Superior temporal gyrus (tissue), 1 donor: ENCODE measurements around the gene STPG2.
A peak's percentile ranks its signal among the peaks of the same experiment; 100 is the strongest.

Source experiments
- DNase-seq: peaks from one replicate; pipeline ENCODE4 v3.0.0-alpha.2; 2016; ENCODE audit errors: extremely low spot score

Gene STPG2

DNA sequence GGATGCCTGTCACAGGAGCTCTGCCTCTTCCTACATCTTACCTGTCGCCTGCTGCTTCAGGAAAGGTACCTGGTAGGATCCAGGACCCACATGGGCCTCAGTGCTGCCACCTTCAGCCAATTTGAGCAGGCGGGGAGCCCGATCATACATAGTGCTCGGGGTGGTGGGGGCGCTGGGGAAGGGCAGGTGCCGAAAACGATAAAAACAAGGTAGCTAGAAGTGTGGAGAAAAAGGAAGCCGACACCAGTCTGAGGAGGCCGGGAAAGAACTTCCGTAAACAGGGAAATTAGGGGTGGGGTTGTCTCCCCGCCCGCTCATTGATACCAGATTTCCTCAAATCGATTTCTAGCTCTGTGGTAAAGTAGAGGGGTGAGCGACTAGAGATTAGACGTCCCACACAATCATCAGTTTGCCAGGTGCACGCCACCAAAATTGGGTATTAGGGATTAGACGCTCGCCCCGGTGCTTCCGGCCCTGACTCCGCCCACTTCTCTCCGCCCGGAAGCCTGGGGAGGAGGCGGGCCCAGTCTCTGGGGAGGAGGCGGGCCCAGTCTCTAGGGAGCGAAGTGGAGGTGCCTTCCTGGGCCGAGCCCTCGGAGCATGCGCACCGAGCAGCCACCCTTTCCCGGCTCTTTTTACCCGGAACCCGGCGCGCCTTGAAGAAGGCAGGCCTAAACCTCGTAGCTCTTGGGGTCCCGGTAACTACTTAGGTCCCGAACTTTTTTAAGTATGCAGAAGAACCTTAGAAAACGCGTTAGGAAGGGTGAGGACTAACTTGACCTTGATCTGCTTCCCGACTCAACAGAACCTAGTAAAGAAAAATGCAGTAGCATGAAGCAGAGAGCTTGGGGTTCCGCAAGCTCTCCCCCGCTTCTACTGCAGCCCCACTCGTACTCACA is at the start of gene STPG2:
TSS of gene STPG2 (minus strand) at position 476 of the 899 bp plus-strand sequence.
- peak; percentile 93 for DNase-seq

DNA sequence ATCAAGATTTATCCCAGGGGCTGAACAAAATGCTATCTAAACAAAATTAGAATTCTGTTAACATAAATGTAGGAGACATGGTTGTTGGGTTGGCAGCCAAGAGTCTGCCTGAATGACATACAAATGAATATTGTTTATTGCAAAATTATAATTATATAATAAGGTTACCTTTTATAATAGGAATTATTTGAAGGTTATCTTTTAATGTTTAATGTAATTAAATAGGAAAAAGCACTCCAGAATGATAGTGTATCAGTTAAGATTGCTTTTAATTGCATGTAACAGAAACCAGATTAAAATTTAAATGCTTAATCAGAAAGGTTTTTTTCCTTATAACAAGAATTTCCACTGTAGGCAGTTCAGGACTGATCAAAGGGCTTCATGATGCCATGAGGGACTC is 42.0 kb upstream of the STPG2 start:
- no peak for DNase-seq

DNA sequence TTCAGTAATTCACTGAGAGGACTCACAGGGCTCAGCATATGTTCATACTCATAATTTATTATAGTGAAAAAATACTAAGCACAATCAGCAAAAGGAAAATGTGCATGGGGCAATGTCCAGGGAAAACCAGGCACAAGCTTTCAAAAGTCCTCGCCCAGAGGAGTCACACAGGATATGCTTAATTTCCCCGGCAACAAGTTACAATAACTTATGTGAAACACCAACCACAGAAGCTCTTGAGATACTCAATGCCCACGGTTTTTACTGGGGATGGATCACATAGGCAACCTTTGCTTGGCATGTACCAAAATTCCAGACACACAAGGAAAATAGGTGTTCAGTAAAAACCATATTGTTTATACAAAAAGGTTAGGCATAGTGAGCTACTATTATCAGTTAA is 38.5 kb upstream of the STPG2 start:
- DNase-seq = no peak

DNA sequence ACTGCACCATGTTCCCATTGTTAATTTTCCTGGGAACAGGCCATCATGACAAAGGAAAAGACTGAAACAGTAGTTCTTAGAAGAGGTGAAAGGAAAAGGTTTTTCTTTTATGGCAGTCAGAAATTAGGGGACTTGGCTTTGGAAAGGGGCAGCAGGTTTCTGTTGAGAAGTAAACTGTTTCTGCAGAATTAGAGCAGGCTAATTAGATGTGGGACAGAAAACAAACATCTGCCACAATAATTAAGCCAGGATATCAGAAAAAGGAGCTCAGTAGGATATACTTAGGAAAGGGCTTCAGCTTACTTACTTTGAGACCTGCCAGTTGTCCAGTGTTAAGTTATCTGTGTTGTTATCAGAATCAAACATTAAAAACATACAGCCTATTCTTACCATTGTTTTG is 36.7 kb upstream of the STPG2 start:
- DNase-seq = no peak

DNA sequence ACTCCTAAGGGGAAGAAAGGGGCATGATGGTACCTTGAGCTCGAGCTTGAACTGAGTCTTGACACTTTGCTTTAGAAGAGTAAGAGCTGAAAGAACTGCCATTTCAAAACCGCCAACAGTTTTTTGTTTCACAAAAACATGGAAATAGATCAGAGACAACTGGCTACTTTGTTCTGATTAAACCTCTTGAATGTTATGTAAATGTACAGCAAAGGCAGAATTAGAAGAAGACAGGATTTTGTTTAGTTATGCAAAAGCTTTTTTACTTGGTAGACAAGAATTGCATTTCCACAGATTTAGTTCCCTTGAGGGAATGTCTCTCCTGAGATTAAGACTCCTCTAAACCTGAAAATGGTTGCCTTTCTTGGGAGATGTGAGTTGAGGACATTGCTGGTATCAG is 33.3 kb upstream of the STPG2 start:
- peak; percentile 18 for DNase-seq

DNA sequence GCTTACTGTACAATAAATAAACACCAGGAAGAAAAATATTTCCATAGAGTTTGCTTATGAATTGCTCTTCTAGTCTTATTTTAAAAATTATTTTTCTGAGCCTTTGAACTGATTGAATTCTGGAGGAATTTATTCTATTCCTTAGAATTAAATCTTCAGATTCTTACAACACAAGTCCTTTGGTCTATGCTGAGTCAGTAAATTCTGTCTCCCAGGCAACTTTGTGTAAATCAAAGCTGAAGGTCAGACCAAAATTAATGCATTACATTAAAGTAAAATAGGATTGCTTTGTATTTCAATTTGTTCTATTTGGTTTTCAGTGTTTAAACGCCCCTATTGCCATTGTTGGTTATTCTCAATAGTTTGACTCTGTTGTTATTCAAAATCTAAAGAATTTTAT is 26.8 kb upstream of the STPG2 start:
- DNase-seq = no peak

DNA sequence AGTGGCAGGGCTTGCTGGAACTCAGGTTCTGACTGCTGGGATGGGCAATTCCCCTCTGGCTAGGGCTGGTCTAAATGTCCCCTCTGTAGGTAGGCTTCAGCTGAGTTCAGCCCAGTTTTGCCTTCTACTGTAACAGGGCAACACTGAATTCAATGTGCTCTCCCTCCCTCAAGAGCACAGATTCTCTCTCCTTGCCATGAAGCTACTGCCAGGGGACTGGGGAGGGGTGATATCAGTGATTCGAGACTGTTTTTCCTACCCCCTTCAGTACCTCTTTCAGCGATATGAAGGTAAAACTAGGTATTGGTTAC is 23.4 kb upstream of the STPG2 start:
- DNase-seq = no peak

DNA sequence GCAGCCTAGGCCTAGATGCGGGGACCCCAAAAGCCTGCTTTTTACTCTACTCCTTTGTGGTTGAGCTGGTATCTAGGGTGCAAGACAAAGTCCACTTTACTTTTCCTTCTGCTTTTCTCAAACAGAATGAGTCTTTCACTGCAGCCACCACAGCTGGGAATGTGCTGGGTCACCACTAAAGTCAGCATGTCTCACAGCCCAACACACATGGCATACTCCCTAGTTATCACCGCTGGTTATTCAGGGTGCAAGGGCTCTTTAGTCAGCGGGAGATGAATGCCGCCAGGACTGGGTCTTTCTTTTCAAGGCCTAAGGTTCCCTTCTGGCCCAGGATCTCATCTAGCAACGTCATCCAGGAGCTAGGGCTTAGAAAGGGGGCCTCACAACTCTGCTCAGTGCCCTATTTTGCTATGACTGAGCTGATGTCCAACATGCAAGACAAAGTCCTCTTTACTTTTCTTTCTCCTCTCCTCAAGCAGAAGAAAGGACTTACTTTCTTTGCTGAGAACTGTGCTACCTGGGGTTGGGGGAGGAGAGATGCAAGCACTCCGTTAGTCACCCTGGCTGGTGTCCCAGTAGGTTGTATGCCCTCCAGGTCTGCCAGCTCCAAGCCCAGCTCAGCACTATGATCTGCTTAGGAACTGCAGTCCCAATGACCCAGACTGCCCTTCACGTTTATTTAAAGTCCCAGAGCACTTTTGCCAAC is 22.9 kb upstream of the STPG2 start:
- no peak for DNase-seq

DNA sequence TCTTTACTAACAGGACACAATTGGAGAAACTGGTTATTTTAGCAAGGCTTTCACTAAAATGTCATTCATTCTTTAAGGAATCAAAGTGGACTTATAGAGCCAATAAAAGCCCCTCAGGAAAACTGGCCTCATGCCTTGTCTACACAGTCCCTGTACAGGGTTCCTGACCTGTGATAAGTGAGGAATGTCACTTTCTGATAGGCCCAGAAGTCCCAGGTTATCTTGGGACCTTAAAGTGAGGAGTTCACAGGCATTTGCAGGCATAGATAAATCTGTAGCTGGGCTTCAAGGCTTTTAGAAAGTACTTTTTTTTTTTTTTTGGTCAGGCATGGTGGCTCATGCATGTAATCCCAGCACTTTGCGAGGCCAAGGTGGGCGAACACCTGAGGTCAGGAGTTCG is 19.4 kb upstream of the STPG2 start:
- no peak for DNase-seq

DNA sequence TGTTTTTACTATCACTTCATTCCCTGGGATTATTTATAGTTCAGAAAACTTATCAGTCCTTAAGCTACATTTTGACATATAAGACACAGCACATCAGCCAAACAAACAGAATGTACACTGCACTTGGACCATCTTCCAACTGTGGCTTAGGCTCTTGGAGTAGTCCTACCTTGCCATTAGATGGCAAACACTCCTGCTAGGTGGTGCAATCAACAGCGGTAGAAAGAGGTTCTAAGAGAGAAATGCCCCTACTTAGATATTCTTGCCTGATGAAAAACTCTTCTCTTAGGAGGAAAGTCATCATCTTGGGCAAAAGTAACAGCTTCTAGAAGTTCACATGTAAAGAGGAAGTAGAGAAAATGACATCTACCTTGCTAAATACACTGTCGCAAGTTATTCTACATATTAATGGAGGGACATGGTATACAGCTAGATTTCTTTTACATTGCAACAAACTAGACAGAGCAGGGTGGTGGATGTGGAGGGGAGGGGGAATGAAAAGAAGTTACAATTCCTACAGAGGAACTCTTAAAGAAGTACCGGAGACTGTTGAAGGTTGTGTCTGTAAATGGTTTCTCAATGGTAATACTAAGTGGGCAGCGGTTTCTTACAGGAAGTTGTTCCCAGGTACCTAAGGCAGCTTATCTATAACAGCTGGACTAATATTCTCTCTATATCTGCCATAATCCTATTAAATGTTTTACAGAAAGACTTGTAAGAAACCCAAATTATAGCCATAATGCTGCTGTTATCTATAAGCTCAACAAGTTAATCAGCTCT is 8.1 kb upstream of the STPG2 start:
- DNase-seq = no peak

DNA sequence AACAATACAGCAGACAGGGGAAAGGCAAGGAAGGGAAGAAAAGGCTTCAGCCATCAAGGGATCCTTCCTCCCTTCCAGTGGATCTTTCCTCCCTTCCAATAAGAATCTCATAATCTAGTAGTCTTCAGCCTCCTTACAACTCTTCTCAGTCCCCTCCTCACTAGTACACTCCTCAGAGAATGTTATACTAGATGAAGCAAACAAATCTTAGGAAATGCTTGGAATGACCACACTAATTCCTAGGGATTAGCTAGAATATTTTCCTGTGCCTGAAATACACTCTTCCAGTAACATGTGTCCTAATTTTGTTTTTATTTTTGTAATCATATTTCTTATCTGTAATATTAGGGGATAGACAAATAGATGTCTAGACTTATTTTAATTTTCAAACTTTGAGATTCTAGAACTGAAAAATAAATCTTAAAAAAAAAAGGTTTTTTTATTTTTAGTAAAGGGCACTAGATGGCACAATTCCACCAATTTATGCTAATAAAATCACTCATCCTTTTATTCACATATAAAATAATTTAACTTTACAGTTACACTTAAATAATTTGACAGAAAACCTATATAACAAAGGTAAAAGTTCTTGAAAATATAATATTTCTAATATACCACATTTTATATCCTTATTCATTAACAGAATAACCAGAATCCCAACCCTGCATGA is 7.0 kb upstream of the STPG2 start:
- peak; percentile 57 for DNase-seq

DNA sequence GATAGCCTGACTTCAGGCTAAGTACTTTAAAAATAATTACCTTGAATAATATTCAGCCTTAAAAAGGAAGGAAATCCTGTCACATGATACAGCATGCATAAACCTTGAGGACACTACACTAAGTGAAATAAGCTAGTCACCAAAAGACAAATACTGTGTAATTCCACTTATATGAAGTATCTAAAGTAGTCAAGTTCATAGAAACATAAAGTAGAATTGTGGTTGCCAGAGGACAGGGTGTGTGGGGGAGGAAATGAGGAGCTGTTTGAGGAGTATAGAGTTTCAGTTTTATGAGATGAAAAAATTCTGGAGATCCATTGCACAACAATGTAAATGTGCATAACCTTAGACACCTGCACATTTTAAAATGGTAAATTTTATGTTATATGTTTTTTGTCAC is 5.6 kb upstream of the STPG2 start:
- no peak for DNase-seq

DNA sequence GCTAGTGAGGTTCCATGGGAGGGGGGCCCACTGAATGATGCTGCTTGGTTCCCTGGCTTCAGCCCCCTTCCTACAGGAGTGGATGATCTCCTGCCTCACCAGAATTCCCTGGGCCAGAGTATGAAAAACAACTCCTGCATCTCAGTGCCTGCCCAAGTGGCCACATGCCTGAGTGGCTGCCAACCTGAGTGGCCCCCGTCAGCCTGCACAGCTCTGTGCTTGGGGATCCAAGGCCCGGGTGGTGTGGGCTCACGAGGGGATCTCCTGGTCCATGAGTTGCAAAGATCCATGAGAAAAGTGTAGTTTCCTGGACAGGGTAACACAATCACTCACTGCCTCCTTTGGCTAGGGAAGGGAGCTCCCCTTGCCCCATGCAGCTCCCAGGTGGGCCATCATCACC is 17.1 kb downstream of the STPG2 start:
- no peak for DNase-seq

DNA sequence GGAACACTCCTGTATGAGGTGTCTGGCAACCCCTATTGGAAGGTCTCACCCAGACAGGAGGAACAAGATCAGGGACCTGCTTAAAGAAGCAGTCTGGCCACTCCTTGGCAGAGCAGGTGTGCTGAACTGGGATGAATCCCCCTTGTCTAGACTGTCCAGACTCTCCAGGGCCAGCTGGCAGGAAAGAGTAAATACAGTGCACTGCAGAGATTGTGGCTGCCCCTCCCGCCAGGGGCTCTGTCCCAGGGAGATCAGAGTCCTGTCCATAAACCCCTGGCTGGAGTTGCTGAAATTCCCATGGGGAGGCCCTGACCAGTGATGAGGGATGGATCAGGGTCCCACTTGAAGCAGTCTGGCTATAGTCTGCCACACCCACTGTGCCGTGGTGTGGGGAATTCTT is 17.7 kb downstream of the STPG2 start:
- DNase-seq = no peak

DNA sequence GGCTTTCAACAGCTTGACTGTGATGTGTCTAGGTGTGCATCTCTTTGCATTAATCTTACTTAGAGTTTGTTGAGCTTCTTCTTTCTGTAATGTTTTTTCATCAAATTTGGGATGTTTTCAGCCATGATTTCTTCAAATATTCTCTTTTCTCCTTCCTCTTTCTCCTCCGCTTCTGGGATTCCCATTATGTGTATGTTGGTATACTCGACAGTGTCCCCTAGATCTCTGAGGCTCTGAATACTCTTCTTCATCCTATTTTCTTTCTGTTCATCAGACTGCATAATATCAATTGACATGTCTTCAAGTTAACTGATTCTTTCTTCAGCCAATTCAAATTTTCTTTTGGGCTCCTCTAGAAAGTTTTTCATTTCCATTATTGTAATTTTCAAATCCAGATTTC is 25.9 kb downstream of the STPG2 start:
- no peak for DNase-seq

DNA sequence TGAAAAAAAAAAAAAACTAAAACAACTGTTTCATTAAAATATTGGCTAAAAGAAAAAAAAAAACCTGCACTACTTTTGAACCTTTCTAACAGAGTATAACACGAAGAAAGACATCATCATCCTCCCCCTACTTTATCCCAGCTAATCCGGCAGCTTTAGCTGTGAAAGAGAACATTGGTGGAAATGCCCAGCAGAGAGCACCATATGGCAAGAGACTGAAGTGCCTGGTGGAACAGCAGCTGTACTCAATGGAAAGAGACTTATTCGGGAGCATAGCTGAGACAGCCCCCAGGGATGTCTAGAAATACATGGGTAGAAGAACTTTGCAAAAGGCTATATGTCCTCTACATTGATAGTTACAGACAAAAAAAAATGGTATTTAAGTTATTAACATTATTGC is 30.3 kb downstream of the STPG2 start:
- DNase-seq = peak; percentile 80

DNA sequence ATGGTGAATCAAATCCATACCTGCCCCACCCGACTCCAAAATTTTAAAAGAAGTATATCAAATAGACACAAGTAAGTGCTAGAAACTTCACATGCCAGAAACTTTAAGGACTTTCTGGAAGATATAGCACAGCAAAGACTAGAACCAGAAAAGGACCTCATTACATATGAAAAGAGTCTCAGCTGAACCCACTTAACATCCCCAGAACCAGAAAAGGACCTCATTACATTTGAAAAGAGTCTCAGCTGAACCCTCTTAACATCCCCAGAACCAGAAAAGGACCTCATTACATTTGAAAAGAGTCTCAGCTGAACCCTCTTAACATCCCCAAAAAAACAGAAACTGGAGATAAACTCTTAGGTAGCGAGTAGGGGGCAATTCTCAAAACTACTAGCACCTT is 32.3 kb downstream of the STPG2 start:
- DNase-seq = no peak

DNA sequence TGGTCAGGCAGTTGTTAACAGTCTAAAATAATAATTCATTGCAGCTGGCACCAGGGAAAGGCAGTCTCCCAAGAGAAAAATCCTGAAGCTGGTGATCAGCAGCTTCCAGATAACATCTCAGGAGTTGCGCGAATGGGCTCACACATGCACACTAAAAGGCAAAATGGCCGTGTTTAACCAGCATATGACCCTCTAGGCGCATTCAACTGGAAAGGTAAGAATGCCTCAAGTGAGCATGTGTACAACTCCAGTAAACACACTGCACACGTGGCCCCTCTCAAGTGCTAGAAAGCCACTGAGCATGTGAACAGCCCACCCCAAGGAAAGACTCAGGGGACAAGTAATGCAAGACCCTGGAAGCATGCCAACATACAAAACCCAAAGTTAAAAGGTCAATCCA is 33.1 kb downstream of the STPG2 start:
- no peak for DNase-seq

DNA sequence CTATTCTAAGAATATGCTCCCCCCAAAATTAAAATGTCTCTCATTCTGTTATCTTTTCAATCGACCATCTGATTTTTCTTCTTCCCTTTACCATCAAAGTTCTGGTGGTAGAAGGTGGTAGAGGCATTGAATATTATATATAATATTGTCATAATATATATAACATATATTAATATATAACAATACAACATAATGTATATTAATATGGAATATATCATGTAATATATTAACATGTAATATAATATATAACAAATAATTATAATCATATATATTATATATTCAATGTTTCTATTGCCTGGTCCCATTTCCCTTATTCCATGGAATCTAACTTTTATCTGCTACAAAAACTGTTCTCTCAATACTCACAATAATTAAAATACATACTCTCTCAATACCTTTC is 40.6 kb downstream of the STPG2 start:
- DNase-seq = no peak

DNA sequence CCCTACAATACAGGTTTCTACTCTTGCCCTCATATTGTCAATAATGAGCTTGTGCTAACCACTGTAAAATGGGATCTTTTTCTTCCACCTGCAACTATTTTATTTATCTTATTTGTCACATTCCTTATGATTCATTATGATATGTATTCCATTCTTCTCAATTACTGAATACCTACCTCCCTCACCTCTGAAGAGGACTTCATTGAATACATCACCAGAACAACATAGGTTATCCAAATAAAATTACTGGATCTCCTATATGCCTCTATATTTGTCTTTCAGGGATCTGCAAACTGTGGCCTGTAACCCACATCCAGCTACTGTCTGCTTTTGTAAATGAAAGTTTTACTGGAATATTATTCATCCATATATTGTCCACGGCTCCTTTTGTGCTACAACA is 41.3 kb downstream of the STPG2 start:
- DNase-seq = no peak

DNA sequence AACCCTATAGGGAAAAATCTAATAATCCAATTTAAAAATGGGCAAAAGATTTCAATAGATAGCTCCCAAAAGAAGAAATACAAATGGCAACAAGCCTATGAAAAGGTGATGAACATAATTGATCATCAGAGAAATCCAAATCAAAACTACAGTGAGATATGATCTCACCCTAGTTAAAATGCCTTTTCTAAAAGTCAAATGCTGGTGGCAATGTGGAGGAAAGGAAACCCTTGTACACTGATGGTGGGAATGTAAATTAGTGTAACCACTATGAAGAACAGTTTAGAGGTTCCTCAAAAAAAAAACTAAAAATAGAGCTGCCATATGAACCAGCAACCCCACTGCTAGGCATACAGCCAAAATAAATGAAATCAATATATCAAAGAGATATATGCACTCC is 44.5 kb downstream of the STPG2 start:
- DNase-seq = no peak

DNA sequence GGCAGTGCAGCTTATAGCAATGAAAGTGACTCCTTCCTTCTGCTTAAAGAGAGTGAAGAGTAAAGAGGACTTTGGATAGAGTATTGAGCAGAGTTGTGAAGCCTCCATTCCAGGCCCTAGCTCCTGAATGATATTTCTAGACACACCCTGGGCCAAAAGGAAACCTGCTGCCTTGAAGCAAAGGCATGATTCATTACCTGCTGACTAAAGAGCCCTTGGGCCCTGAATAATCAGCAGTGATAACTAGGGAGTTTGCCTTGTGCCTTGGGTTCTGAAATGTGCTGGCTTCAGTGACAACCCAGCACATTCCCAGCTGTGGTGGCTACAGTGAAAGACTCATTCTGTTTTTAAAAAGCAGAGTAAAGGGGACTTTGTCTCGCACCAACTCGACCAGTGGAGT is 49.2 kb downstream of the STPG2 start:
- DNase-seq = no peak
